CD8-positive, alpha-beta memory T cell (primary cell): Measurements from ENCODE around the gene PSMD5. TPM values are rescaled to one million over a fixed set of nuclear protein-coding genes. Genes with fewer than 3 reads are reported as not detected.

Experiments
- CTCF ChIA-PET: fragments of 350-600 bp; sonication (Branson Sonifier 250); formaldehyde crosslinking; loops from one replicate; lab custom pipeline; 2021; ENCODE audit warnings: antibody characterized with exemption; lab: Charles Lee
- POLR2A ChIA-PET: fragments of 350-600 bp; sonication (Branson Sonifier 250); formaldehyde crosslinking; loops from one replicate; lab custom pipeline; 2021; ENCODE audit warnings: antibody characterized with exemption; lab: Charles Lee
- DNase-seq, 5 donors: peaks; one replicate each; pipeline versions ENCODE4 v3.0.0 to v3.0.0-alpha.2; 2020 to 2022; ENCODE audit warnings: mixed read lengths in 1 of 5
- H3K27ac ChIP-seq: one replicate; pipeline ENCODE4 v1.7.0; 2013; ENCODE audit warnings: low read depth, mild to moderate bottlenecking, low read length, moderate library complexity
- H3K27me3 ChIP-seq: 2 replicates; pipeline ENCODE4 v1.7.0; 2013; ENCODE audit warnings: low read length, mild to moderate bottlenecking; ENCODE audit not compliant: insufficient read depth, poor library complexity, severe bottlenecking
- H3K36me3 ChIP-seq: 2 replicates; pipeline ENCODE4 v1.7.0; 2013; ENCODE audit warnings: mild to moderate bottlenecking, low read length, moderate library complexity; ENCODE audit not compliant: insufficient read depth
- H3K4me1 ChIP-seq: 2 replicates; pipeline ENCODE4 v1.7.0; 2013; ENCODE audit warnings: mild to moderate bottlenecking, low read length, moderate library complexity; ENCODE audit not compliant: insufficient read depth
- H3K4me3 ChIP-seq: 2 replicates; pipeline ENCODE4 v1.7.0; 2013; ENCODE audit warnings: mild to moderate bottlenecking, low read length
- H3K9me3 ChIP-seq: 2 replicates; pipeline ENCODE4 v1.7.0; 2013; ENCODE audit warnings: mild to moderate bottlenecking, low read length
- H3K27ac Mint-ChIP-seq, 8 donors: one replicate each; pipeline ENCODE4 v1.8.0; 2020 to 2021; ENCODE audit warnings: mixed read lengths in 8 of 8, mild to moderate bottlenecking in 6 of 8, inconsistent platforms in 3 of 8, moderate library complexity in 3 of 8
- H3K27me3 Mint-ChIP-seq, 2 donors: one replicate each; pipeline ENCODE4 v1.8.0; 2020 to 2021; ENCODE audit warnings: mixed read lengths in 2 of 2, mild to moderate bottlenecking in 1 of 2, moderate library complexity in 1 of 2
- H3K36me3 Mint-ChIP-seq, 3 donors: one replicate each; pipeline ENCODE4 v1.8.0; 2020 to 2021; ENCODE audit warnings: mixed read lengths in 3 of 3, inconsistent platforms in 1 of 3, mild to moderate bottlenecking in 1 of 3
- H3K4me1 Mint-ChIP-seq, 3 donors: one replicate each; pipeline ENCODE4 v1.8.0; 2020 to 2021; ENCODE audit warnings: mixed read lengths in 3 of 3, inconsistent platforms in 1 of 3, mild to moderate bottlenecking in 1 of 3
- H3K4me3 Mint-ChIP-seq, 7 donors: one replicate each; pipeline ENCODE4 v1.8.0; 2020 to 2021; ENCODE audit warnings: mixed read lengths in 7 of 7, mild to moderate bottlenecking in 6 of 7, moderate library complexity in 4 of 7, inconsistent platforms in 2 of 7
- H3K9me3 Mint-ChIP-seq, 5 donors: one replicate each; pipeline ENCODE4 v1.8.0; 2020 to 2022; ENCODE audit warnings: mixed read lengths in 5 of 5, mild to moderate bottlenecking in 3 of 5, moderate library complexity in 2 of 5, inconsistent platforms in 1 of 5
- polyA plus RNA-seq: library from polyadenylated mRNA; unstranded; fragments of 300-500 nt; fragmentation: Illumina TruSeq; gene quantifications from one replicate; pipeline ENCODE4 v1.2.3, GENCODE V29; 2021
- total RNA-seq, 2 experiments: library from RNA; stranded (reverse); gene quantifications; one replicate each; pipeline ENCODE4 v1.2.3, GENCODE V29; 2021

Gene PSMD5
- total and polyA plus RNA-seq, 3 experiments from 2014 or later: 21.1 to 63.7 (median 60.9) TPM

GRCh38 chr9:120846251-120846889 is 3.6 kb upstream of the PSMD5 start:
- Mint-ChIP-seq H3K36me3 (peaks cover 4 to 15% (median 7%) of the 10 kb centered on the region in 3 donors), H3K27ac (peak overlapping the region; percentile 84 to 99 (median 95)), H3K27me3 (no peaks in the 10 kb centered on the region), H3K9me3 (no peaks in the 10 kb centered on the region), H3K4me3 (peak overlapping the region; percentile 36 to 95 (median 48)), H3K4me1 (peaks cover 66 to 76% (median 75%) of the 10 kb centered on the region in 3 donors)
- peak in 2 of 5 donors; percentile 59 to 79 for DNase-seq
- Histone ChIP-seq H3K4me3 (peak overlapping the region; percentile 39), H3K27me3 (no peaks in the 10 kb centered on the region), H3K36me3 (peaks cover 5% of the 10 kb centered on the region), H3K27ac (no peak overlapping the region), H3K4me1 (peaks cover 52% of the 10 kb centered on the region), H3K9me3 (no peaks in the 10 kb centered on the region)
- ChIA-PET CTCF (interaction anchor here (0.9 to 2.0 kb wide), 4 partner anchors 19 to 90 kb away, joined by 3 to 12 read pairs (median 6); no protein-coding TSS in a partner anchor), POLR2A (interaction anchor here (0.5 to 1.0 kb wide), 4 partner anchors 23 to 74 kb away, joined by 3 to 7 read pairs (median 4); no protein-coding TSS in a partner anchor)

GRCh38 chr9:120845255-120845654 is 2.5 kb upstream of the PSMD5 start:
- Mint-ChIP-seq H3K27me3 (no peaks in the 10 kb centered on the region), H3K4me3 (peak overlapping the region in 5 of 7 donors; percentile 54 to 96 (median 96)), H3K9me3 (no peaks in the 10 kb centered on the region), H3K36me3 (peaks cover 6 to 18% (median 7%) of the 10 kb centered on the region in 3 donors), H3K27ac (peak overlapping the region in 7 of 8 donors; percentile 84 to 99 (median 98)), H3K4me1 (peaks cover 68 to 76% (median 71%) of the 10 kb centered on the region in 3 donors)
- H3K27me3 ChIP-seq: no peaks in the 10 kb centered on the region
- no peak overlapping the region for H3K27ac ChIP-seq
- ChIA-PET POLR2A (no interaction called here), CTCF (no interaction called here)
- peak overlapping the region; percentile 39 for H3K4me3 ChIP-seq
- H3K4me1 ChIP-seq: peaks cover 52% of the 10 kb centered on the region
- no peak for DNase-seq
- peaks cover 3% of the 10 kb centered on the region for H3K36me3 ChIP-seq
- no peaks in the 10 kb centered on the region for H3K9me3 ChIP-seq

- Mint-ChIP-seq H3K9me3 (no peaks in the 10 kb centered on the region), H3K27me3 (no peaks in the 10 kb centered on the region), H3K4me1 (peaks cover 68 to 87% (median 83%) of the 10 kb centered on the region in 3 donors), H3K27ac (peak overlapping the region; percentile 97 to 99 (median 98)), H3K4me3 (peak overlapping the region; percentile 93 to 98 (median 96)), H3K36me3 (peaks cover 6 to 40% (median 14%) of the 10 kb centered on the region in 3 donors)
- peak overlapping the region; percentile 99 for H3K27ac ChIP-seq
- POLR2A ChIA-PET: interaction anchor here (0.6 to 1.7 kb wide), 7 partner anchors 9 to 279 kb away, joined by 3 to 7 read pairs (median 4); partner anchors contain the start of gene FBXW2
- no peak for DNase-seq
- peaks cover 3% of the 10 kb centered on the region for H3K36me3 ChIP-seq
- H3K4me3 ChIP-seq: peak overlapping the region; percentile 87
- CTCF ChIA-PET: interaction anchor here (0.8 to 2.4 kb wide), 4 partner anchors 8 to 28 kb away, joined by 3 to 8 read pairs (median 4); no protein-coding TSS in a partner anchor
- H3K4me1 ChIP-seq: peaks cover 45% of the 10 kb centered on the region
- no peaks in the 10 kb centered on the region for H3K9me3 ChIP-seq
- H3K27me3 ChIP-seq: no peaks in the 10 kb centered on the region
Observed at GRCh38 chr9:120841930-120842684, 615 bp downstream of the PSMD5 start.

- Histone ChIP-seq H3K9me3 (no peaks in the 10 kb centered on the region), H3K36me3 (no peaks in the 10 kb centered on the region), H3K27me3 (no peaks in the 10 kb centered on the region), H3K4me3 (no peak overlapping the region), H3K4me1 (peaks cover 16% of the 10 kb centered on the region), H3K27ac (no peak overlapping the region)
- ChIA-PET CTCF (no interaction called here), POLR2A (no interaction called here)
- H3K27ac Mint-ChIP-seq: peak overlapping the region; percentile 22 to 85 (median 64)
- H3K36me3 Mint-ChIP-seq: peaks cover 6 to 58% (median 15%) of the 10 kb centered on the region in 3 donors
- peaks cover 43 to 63% (median 58%) of the 10 kb centered on the region in 3 donors for H3K4me1 Mint-ChIP-seq
- H3K4me3 Mint-ChIP-seq: peak overlapping the region in 4 of 7 donors; percentile 17 to 76 (median 48)
- DNase-seq: no peak
- H3K9me3 Mint-ChIP-seq: no peaks in the 10 kb centered on the region
- H3K27me3 Mint-ChIP-seq: no peaks in the 10 kb centered on the region
Observed at GRCh38 chr9:120839146-120839545, 3.6 kb downstream of the PSMD5 start.

DNA sequence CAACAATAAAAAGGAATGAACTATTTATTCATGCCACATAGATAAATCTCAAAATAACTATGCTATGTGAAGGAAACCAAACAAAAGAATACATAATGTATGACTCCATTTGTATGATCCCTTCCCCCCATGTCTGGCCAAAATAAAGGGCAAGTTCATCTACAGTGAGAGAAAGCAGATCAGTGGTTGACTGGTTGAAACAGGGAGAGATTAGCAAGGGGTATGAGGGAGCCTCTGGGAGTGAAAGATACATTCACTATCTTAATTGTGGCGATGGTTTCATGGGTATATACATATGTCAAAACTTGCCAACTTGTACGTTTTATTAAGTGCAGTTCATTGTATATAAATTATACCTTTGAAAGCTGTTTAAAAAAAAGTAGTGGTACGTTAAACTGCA is 4.8 kb downstream of the PSMD5 start:
- Histone ChIP-seq H3K36me3 (peaks cover 4% of the 10 kb centered on the region), H3K27ac (no peak overlapping the region), H3K27me3 (no peaks in the 10 kb centered on the region), H3K4me3 (no peak overlapping the region), H3K9me3 (no peaks in the 10 kb centered on the region), H3K4me1 (peaks cover 10% of the 10 kb centered on the region)
- no peaks in the 10 kb centered on the region for H3K27me3 Mint-ChIP-seq
- H3K4me3 Mint-ChIP-seq: no peak overlapping the region
- peak overlapping the region in 2 of 8 donors; percentile 10 to 15 for H3K27ac Mint-ChIP-seq
- ChIA-PET CTCF (no interaction called here), POLR2A (no interaction called here)
- peaks cover 6 to 64% (median 15%) of the 10 kb centered on the region in 3 donors for H3K36me3 Mint-ChIP-seq
- no peaks in the 10 kb centered on the region for H3K9me3 Mint-ChIP-seq
- peaks cover 38 to 53% (median 50%) of the 10 kb centered on the region in 3 donors for H3K4me1 Mint-ChIP-seq
- no peak for DNase-seq

DNA sequence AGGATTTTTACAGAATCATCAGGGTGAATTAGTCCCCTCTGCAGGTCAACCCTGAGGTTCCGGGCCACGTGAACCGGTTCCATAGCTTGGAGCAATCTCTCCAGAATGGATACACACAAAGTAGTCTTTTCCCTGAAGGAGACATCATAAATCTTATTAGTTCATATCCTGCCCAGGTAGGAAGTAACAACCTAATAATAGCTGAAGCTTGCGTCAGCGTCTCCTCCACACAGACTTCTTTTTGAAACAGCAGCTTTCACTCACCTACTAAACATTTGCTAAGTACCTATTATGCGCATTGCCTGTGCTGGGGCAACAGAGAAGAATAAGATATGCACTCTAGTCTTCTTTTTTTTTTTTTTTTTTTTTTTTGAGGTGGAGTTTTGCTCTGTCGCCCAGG is 9.4 kb downstream of the PSMD5 start:
- no peaks in the 10 kb centered on the region for H3K27me3 Mint-ChIP-seq
- no peaks in the 10 kb centered on the region for H3K9me3 Mint-ChIP-seq
- CTCF ChIA-PET: interaction anchor here (1.5 kb wide), 1 partner anchor 10 kb away, joined by 5 read pairs; the partner anchor contains the start of gene PSMD5
- DNase-seq: no peak
- no peak overlapping the region for H3K4me3 Mint-ChIP-seq
- peaks cover 13 to 17% (median 14%) of the 10 kb centered on the region in 3 donors for H3K4me1 Mint-ChIP-seq
- Histone ChIP-seq H3K4me1 (no peaks in the 10 kb centered on the region), H3K27ac (no peak overlapping the region), H3K27me3 (no peaks in the 10 kb centered on the region), H3K4me3 (no peak overlapping the region), H3K9me3 (no peaks in the 10 kb centered on the region), H3K36me3 (peaks cover 38% of the 10 kb centered on the region)
- no peak overlapping the region for H3K27ac Mint-ChIP-seq
- peaks cover 5 to 77% (median 24%) of the 10 kb centered on the region in 3 donors for H3K36me3 Mint-ChIP-seq
- POLR2A ChIA-PET: interaction anchor here (0.7 kb wide), 1 partner anchor 119 kb away, joined by 9 read pairs; no protein-coding TSS in a partner anchor

- no peak overlapping the region for H3K4me3 Mint-ChIP-seq
- H3K36me3 ChIP-seq: peaks cover 38% of the 10 kb centered on the region
Observed at GRCh38 chr9:120832807-120833206, 9.9 kb downstream of the PSMD5 start.

More at GRCh38 chr9:120832807-120833206, 9.9 kb downstream of the PSMD5 start:
- H3K36me3 Mint-ChIP-seq: peaks cover 5 to 76% (median 24%) of the 10 kb centered on the region in 3 donors
- no peaks in the 10 kb centered on the region for H3K27me3 ChIP-seq
- no peaks in the 10 kb centered on the region for H3K9me3 Mint-ChIP-seq
- no peaks in the 10 kb centered on the region for H3K9me3 ChIP-seq
- H3K27ac ChIP-seq: no peak overlapping the region
- H3K4me1 Mint-ChIP-seq: peaks cover 10 to 12% (median 11%) of the 10 kb centered on the region in 3 donors
- no peaks in the 10 kb centered on the region for H3K4me1 ChIP-seq
- peak overlapping the region in 1 of 8 donors; percentile 41 for H3K27ac Mint-ChIP-seq
- H3K4me3 ChIP-seq: no peak overlapping the region
- no peaks in the 10 kb centered on the region for H3K27me3 Mint-ChIP-seq
- CTCF ChIA-PET: no interaction called here
- POLR2A ChIA-PET: interaction anchor here (0.7 kb wide), 1 partner anchor 120 kb away, joined by 9 read pairs; no protein-coding TSS in a partner anchor
- DNase-seq: no peak
